GM11168 (cell line): ENCODE results near the gene RSKR.
"Not testable (repeated sequence)": the region's sequence is repeated elsewhere in the genome, so short reads cannot be mapped to it uniquely, and the experiment has no call there.

ENCODE experiments used
- in situ Hi-C: fragments of 300-500 bp; cut with MboI; formaldehyde crosslinking; loops from one replicate; pipeline ENCODE4 v1.12.0; 2022; ENCODE audit warnings: low sequenced_read_pairs; ENCODE audit not compliant: unreplicated experiment

The RSKR gene

GRCh38 chr17:28579526-28579925 lies 34.5 kb downstream of the RSKR start:
- in situ Hi-C loops = no loop called here

DNA sequence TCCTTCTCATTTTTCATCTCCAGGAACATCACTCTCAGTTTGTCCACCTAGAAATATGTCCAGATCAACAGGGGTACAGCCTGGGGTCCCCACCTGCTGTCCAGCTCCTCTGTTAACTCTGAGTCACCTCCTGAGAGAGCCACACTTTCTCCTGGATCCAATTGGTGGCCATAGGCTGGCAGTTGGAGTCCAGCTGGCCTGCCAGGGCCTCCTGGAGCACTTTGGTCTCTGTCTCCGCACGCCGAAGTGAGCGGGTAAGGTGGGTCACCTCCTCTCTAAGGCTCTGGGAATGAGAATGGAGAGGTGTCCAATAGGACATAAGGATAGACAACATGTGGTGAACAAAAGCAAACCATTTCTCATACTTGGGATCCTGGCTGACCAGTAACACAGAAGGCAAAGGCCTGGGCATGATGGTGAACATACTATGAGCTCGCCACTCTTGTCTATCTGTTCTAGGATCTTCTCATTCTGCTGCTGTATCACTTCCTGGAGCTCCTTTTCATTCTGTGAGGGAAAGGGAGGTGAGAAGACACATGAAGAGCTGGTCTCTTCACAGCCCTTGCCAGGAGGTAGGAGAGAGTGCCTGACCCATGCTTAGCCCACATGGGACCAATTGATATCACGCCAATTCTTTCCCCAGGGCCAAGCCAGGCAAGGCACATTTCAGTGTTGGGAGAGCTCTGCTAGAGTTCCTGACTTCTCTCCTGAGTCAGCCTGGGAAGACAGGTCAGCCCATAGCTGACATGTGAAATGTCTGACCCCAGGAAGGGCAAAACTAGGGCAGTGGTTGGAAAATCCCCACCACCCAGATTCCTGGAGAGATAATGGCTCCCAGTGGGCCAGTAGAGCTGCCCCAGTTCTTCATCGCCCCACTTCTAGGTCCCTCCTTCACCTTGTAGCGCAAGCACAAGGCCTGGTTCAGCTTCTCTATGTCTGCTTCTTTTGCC lies 35.5 kb downstream of the RSKR start:
- in situ Hi-C loops = no loop called here

DNA sequence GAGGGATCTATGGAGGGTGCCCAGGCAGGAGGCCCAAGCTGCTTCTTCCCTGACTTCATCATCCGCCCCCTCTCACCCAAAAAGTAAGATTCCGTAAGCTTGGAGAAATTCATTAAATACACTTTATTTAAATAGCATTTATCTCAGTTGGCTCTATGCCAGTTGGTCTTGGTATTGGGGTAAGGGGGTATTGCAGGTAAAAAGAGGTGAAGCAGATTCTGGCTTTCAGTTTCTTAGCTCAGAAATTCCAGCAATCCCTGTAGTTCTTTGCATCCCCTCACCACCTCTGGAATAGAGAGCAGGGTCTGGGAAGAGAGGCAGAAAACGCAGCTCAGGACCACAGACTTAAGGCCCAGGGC lies 36.5 kb downstream of the RSKR start:
- in situ Hi-C loops = no loop called here

DNA sequence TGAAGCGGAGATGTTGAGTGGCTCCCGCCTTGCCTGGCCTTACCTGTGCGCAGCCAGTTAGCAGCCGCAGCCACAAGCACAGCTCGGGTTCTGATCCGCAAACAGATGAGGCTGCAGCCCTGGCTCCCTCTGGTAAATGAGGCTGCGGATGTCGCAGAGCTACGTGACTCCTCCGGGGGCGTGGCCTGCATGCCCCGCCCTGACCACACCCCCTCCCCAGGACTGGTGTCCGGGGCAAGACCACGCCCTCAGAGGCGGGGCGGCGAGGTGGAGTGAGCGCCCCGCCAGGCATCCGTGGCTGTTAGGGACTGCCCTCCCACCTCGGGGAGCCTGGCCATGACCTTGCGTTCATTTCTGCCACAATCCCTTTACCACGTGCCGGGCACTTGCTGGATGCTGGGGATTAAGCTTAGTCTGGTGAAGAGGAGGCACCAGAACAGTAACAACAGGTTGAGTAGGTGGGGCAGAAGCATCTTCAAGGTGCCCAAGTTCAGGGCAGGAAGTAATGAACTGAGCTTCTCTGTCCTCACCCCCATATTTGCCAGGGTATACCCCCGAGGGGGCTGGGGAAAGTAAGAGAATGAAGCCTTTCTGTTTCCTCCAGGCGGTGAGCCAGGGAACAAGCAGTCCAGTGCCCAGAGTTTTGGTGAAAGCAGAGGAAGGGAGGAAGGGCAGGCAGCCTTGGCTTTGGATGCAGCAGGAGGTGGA lies 37.1 kb downstream of the RSKR start, which contains the start of gene ALDOC:
ALDOC (minus strand) TSS at position 138 of the 708 bp plus-strand sequence. CDS start 1,363 bp downstream, outside the sequence.
- in situ Hi-C loops = no loop called here

- in situ Hi-C loops = not testable (repeated sequence)
Observed at GRCh38 chr17:28576016-28576415, 38.0 kb downstream of the RSKR start.

- in situ Hi-C loops = no loop called here
Observed at GRCh38 chr17:28575126-28575795, 38.7 kb downstream of the RSKR start.

- in situ Hi-C loops = no loop called here
Observed at GRCh38 chr17:28574526-28574925, 39.5 kb downstream of the RSKR start.

- in situ Hi-C loops = no loop called here
Observed at GRCh38 chr17:28573966-28574480, 40.0 kb downstream of the RSKR start.

DNA sequence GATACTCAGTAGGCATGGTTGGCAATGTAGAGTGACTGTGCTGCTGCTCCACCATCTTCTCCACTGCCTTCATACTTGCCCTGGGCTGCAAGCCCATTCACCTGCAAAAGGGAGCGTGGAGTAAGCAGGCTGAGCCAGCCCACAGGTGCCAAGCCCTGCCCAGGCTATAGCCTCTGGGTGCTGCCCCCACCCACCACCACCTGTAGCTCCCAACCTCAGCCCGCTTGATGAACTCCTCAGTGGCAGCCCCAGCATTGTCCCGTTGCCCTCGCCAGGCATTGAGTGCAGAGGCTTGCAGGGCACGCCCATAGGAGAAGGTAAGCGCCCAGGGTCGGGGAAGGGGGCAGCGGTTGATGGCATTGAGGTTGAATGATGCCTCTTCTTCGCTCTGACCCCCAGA lies 40.5 kb downstream of the RSKR start:
- in situ Hi-C loops = no loop called here

- in situ Hi-C loops = no loop called here
Observed at GRCh38 chr17:28573040-28573380, 41.0 kb downstream of the RSKR start.

DNA sequence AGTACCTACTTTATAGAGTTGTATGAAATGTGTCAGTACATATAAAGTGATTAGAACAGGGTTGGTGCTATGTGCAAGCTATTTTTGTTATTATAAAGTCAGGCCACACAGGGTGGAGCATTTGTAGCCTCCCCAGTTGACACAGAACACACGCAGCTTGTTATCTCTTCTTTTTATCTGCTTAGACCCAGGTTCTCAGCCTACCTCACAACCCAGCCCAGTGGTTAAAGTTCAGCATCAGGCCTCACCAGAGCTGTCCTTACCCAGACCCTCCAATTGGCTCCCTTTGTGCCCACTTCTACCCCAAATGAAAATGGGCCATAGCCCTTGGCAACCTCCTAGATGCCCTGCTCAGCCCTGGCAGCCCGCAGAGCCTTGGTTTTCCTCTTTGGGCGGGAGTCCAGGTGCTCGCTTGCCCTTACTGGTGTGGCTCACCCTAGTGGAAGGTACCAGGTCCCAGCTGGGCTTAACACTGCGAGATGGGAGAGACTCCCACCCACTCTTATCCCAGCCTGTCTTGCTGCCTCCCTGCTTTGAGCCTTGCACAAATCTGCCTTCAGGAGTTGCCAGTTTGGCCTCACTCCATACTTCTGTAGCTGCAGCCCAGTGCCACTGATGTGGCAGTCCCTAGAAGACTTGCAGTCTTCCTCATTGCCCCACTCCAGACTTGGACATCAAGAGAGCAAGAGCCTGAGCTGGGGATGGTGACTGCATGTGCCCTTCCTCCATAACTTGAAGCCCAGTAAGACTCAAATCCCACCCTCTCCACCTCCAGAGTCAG lies 41.5 kb downstream of the RSKR start:
- in situ Hi-C loops = no loop called here

- in situ Hi-C loops = no loop called here
Observed at GRCh38 chr17:28571361-28572122, 42.4 kb downstream of the RSKR start, which contains the start of gene PIGS. Gene PIGS (minus strand): TSS chr17:28571524. CDS start chr17:28571496, 28 bp downstream.

DNA sequence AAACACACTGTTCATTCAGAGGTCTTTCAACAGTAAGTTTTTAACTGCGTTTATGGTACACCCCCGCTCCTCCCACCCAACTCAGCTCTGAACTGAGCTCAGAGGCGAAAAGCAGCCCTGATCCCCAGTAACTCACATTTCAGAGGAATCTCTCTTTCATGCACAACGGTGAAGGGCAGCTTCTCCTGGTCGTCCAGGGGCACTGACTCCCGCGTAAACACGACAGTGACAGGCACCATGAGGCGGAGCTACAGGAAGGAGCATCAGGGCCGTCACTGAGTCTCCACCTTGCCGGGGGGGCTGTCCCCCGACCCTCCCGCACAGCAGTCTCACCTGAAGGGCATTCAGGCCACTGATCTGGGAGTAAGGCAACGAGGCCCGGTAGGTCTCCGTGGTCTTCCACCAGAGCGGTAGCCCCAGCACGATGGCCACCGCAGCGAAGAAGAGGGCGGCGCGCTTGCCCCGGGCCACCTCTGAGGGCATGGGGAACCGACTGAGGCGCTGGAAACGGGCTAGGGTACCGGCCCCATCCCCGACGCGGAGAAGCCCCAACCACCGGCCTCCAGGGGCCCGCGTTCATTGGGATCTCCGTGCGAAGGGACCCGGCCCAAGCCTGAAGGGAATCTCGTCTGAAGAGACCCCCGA lies 43.1 kb downstream of the RSKR start:
- in situ Hi-C loops = no loop called here

GRCh38 chr17:28569446-28569845 lies 44.5 kb downstream of the RSKR start:
- in situ Hi-C loops = no loop called here

DNA sequence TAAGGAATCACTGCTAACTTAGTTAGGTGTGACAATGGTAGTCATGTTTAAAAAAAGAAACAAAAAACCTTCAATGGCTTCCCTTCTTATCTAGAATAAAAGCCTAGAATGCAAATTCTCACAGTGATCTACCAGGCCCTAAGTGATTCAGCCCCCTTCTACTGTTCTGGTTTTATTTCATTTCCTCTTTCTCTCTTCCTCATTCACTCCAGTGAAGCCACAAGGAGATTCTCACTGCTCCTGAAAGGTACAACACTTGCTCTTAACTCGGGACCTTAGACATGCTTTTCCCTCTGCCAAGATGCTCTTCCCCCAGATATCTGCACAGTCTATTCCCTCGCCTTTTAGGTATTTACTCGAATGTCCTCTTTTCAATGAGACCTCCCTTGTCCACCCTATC lies 46.4 kb downstream of the RSKR start:
- in situ Hi-C loops = no loop called here

GRCh38 chr17:28563475-28563874 lies 50.5 kb downstream of the RSKR start:
- in situ Hi-C loops = no loop called here
